NCI-H748 treated with DMSO at 0.1 percent for 48 hours (cell line): ENCODE data around the gene UCHL3.
A peak's percentile ranks its signal among the peaks of the same experiment; 100 is the strongest.
"Not testable (repeated sequence)": the region's sequence is repeated elsewhere in the genome, so short reads cannot be mapped to it uniquely, and the experiment has no call there.

Experiments used
- DNase-seq: peaks from one replicate; lab custom pipeline; 2025; lab: John Stamatoyannopoulos, UW

The UCHL3 gene

GRCh38 chr13:75549262-75550158, at the start of gene UCHL3:
UCHL3 (plus strand) TSS chr13:75549791; CDS start chr13:75549821, 30 bp downstream.
- peak; percentile 89 for DNase-seq

GRCh38 chr13:75505327-75505726, 44.3 kb upstream of the UCHL3 start:
- DNase-seq = no peak

- no peak for DNase-seq
These were observed 43.6 kb upstream of the UCHL3 start for GRCh38 chr13:75506018-75506417.

- DNase-seq = no peak
These were observed 42.3 kb upstream of the UCHL3 start for GRCh38 chr13:75507027-75508001.

GRCh38 chr13:75508002-75508548, 41.5 kb upstream of the UCHL3 start:
- DNase-seq = no peak

GRCh38 chr13:75511051-75511625, 38.5 kb upstream of the UCHL3 start:
- no peak for DNase-seq

GRCh38 chr13:75512253-75512652, 37.3 kb upstream of the UCHL3 start:
- no peak for DNase-seq

GRCh38 chr13:75513271-75513670, 36.3 kb upstream of the UCHL3 start:
- DNase-seq = no peak

- DNase-seq = no peak
These were observed 35.3 kb upstream of the UCHL3 start for GRCh38 chr13:75514080-75514995.

GRCh38 chr13:75518439-75519088, 31.0 kb upstream of the UCHL3 start:
- DNase-seq = no peak

- no peak for DNase-seq
These were observed 27.6 kb upstream of the UCHL3 start for GRCh38 chr13:75521956-75522355.

- DNase-seq = no peak
These were observed 19.0 kb upstream of the UCHL3 start for GRCh38 chr13:75530549-75530961.

- DNase-seq = no peak
These were observed 15.7 kb upstream of the UCHL3 start for GRCh38 chr13:75533861-75534260.

- peak; percentile 94 for DNase-seq
These were observed 11.9 kb upstream of the UCHL3 start, which contains the start of gene COMMD6 for GRCh38 chr13:75537401-75538365. COMMD6 (minus strand) TSS chr13:75537841; CDS start chr13:75537805, 36 bp downstream.

GRCh38 chr13:75541287-75541686, 8.3 kb upstream of the UCHL3 start:
- no peak for DNase-seq

- DNase-seq = no peak
These were observed 7.6 kb upstream of the UCHL3 start for GRCh38 chr13:75541961-75542360.

- no peak for DNase-seq
These were observed 4.8 kb upstream of the UCHL3 start for GRCh38 chr13:75544681-75545330.

- not testable (repeated sequence) for DNase-seq
These were observed 4.2 kb upstream of the UCHL3 start for GRCh38 chr13:75545386-75545785.
